GM19239 (cell line): ENCODE measurements around the gene UBE2H.
"Not testable (repeated sequence)": the region's sequence is repeated elsewhere in the genome, so short reads cannot be mapped to it uniquely, and the experiment has no call there.

ENCODE experiments used
- DNase-seq: peaks from one replicate; pipeline ENCODE4 v3.0.0; 2011; ENCODE audit warnings: low spot score; ENCODE audit not compliant: insufficient read length
- FAIRE-seq: peaks from 2 replicates; lab custom pipeline; 2011; peaks lifted over from hg19 to GRCh38; lab: Jason Lieb, UNC

UBE2H gene

GRCh38 chr7:129883151-129883550 is 69.6 kb downstream of the UBE2H start:
- DNase-seq (no peak), FAIRE-seq (no peak)

- DNase-seq: no peak
- FAIRE-seq: no peak
These were observed 70.2 kb downstream of the UBE2H start for GRCh38 chr7:129882531-129882930.

- DNase-seq: no peak
- no peak for FAIRE-seq
These were observed 75.5 kb downstream of the UBE2H start for GRCh38 chr7:129877146-129877792.

DNA sequence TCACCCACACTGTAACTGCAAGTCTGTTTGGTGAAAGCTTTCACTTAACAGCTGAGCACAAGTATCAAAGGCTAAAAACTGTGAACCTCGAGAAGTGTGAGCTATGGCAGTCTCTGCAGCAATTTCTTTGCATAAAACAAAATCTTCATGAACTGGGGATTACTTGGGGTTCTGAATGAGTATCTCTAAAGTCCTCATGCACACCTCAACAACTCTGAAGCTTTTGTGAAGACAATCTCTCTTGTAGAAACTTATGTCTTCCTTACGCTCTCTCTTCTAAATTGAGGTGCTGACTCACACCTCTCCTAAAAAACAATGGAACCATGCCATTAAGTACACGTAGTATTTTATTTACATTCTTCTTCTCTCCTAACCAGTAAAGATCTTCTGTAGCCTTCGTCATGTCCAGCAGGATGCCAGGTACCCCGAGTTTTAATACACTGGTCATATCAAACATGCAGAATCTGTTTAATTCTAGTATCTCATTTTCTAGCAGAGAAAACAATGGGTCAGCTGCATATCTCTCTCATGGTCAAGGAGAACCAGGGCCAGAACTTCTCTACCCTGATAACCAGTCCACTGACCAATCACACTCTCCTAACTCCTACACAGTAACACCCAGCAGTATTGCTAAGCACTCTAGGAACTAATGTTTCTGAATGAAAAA is 76.9 kb downstream of the UBE2H start:
- FAIRE-seq (no peak), DNase-seq (no peak)

DNA sequence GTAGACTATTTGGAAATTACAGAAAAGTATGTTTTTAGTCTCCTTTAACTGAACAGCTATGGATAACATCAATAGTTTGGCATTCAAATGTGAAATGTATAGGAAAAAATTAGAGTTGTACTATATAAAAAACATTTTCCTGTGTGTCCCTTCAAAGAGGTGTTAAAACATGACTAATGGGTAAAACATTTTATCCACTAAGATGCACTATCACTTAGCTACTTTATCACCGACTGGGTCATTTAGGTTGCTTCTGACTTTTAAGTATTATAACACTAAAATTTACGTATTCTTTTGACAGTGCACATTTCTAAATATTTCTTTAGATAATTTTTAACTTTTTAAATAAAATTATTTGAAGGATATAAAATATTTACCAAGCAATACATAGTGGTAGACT is 77.6 kb downstream of the UBE2H start:
- DNase-seq (no peak), FAIRE-seq (no peak)

DNA sequence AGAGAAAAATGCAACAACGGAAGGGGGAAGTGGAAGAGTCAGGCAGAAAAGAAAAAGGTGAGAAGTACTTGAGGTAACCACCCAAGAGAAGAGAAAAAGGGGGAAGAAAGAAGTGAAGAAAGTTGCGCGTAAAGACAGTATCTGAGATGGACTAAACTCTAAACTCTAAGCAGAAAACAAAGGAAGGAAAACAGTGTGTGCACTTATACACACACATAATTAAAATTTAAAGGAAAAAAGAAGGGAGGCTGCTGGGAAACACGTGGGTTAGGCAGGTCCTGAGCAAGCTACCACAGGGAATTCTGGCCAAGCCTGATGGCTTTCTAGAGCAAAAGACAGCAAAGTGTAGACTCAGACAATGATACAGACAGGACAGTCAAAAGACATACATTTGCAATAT is 78.0 kb downstream of the UBE2H start:
- FAIRE-seq (no peak), DNase-seq (no peak)

GRCh38 chr7:129872054-129872453 is 80.7 kb downstream of the UBE2H start:
- FAIRE-seq: no peak
- no peak for DNase-seq

- DNase-seq (no peak), FAIRE-seq (no peak)
These were observed 82.1 kb downstream of the UBE2H start for GRCh38 chr7:129870668-129871067.

GRCh38 chr7:129866251-129866650 is 86.5 kb downstream of the UBE2H start:
- FAIRE-seq (no peak), DNase-seq (no peak)

DNA sequence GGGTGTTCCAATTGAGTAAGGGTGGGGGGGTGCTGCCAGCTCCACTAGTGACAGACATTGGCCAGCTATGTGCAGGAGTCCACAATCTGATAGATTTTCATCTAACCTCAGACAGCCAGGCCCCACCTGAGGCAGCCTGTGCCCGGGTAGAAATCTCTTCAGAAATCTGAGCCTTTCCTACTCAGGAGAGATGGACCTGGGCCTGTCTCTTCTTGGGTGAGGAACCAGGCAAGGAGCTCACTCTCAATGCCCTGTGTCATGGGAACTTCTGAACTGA is 86.9 kb downstream of the UBE2H start:
- no peak for FAIRE-seq
- DNase-seq: no peak

GRCh38 chr7:129865093-129865924 is 87.5 kb downstream of the UBE2H start:
- FAIRE-seq (no peak), DNase-seq (no peak)

- not testable (repeated sequence) for FAIRE-seq, DNase-seq
These were observed 88.1 kb downstream of the UBE2H start for GRCh38 chr7:129864676-129865075.

DNA sequence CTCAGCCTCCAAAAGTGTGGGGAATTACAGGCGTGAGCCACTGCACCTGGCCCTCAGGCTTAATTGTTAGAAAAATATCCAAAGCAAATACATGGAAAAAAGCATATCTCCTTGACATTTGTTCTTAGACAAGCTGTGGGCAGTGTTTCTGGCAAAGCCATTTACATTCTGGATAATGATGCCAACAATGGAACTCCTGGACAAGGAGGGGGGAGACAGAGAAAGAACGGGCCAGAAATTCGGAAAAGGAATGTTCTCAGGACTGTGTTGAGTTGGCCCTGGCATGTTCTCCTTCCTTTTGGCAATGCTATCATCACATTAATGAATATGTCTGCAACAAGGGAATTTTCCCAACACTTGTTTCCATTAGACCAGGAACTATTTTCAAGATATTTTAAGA is 88.7 kb downstream of the UBE2H start:
- DNase-seq (no peak), FAIRE-seq (no peak)

GRCh38 chr7:129862682-129863081 is 90.1 kb downstream of the UBE2H start:
- no peak for FAIRE-seq
- DNase-seq: no peak

GRCh38 chr7:129860784-129861183 is 92.0 kb downstream of the UBE2H start:
- FAIRE-seq, DNase-seq: not testable (repeated sequence)

DNA sequence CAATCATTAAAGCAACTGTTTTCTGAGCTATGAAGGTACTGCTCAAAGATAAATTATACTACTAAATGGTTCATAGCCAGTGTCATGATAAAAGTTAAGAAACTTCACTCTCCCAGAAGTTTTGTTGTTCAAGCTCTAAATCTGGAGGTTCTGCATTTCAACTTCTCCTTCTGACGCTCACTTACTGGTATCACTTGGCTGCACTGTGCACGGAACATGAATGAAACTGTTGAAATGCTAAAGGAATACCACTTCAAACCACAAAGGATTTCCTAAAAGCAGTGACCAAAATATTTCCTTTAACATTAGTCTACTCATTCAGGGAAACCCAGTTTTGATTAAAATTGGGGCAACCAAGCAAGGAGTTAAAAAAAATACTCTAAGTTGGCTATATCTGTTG is 93.6 kb downstream of the UBE2H start:
- DNase-seq (no peak), FAIRE-seq (peak; percentile 81)

- DNase-seq (no peak), FAIRE-seq (peak; percentile 71)
These were observed 94.3 kb downstream of the UBE2H start for GRCh38 chr7:129858490-129858889.

GRCh38 chr7:129857313-129857712 is 95.4 kb downstream of the UBE2H start:
- FAIRE-seq (no peak), DNase-seq (no peak)

GRCh38 chr7:129855935-129856717 is 96.6 kb downstream of the UBE2H start:
- FAIRE-seq: no peak
- DNase-seq: no peak

GRCh38 chr7:129855234-129855673 is 97.5 kb downstream of the UBE2H start:
- FAIRE-seq (no peak), DNase-seq (no peak)

DNA sequence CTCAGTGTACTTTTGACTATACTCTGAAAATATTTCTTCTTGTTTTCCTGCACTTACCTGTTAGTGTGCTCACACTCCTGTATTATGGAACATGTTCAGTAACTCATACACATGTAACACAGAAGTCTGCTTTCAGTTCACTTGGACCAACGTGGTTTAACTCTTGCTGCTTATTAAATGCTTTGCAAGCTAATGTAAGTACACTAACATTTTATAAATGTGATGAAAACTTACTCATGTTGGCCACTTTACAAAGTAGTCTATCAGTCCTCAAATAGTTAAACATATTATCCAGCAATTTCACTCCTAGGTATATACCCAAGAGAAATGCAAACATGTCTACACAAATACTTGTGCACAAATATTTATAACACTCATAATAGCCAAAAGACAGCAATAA is 98.4 kb downstream of the UBE2H start:
- no peak for DNase-seq
- no peak for FAIRE-seq
